Measurements from ENCODE around the gene RFX4.
A peak's percentile ranks its signal among the peaks of the same experiment; 100 is the strongest.

RFX4 gene

GRCh38 chr12:106783515-106783914 is 200.7 kb downstream of the RFX4 start:
- H3K27ac Mint-ChIP-seq: no peak overlapping the region
- H3K27me3 Mint-ChIP-seq (ENCODE audit: low read depth): no peaks in the 10 kb centered on the region
- peaks cover 38% of the 10 kb centered on the region for H3K36me3 Mint-ChIP-seq (ENCODE audit: low read depth)
- H3K9me3 Mint-ChIP-seq: peaks cover 3% of the 10 kb centered on the region
- no peak for TF ChIP-seq CTCF (IDR thresholded peaks at IDR 0.05; ENCODE audit: unreplicated experiment in 3 of 3)
- H3K4me3 Mint-ChIP-seq: no peak overlapping the region
- H3K4me1 Mint-ChIP-seq: peaks cover 5% of the 10 kb centered on the region

- TF ChIP-seq CTCF (IDR thresholded peaks at IDR 0.05; ENCODE audit: unreplicated experiment in 3 of 3): no peak
- H3K36me3 Mint-ChIP-seq (ENCODE audit: low read depth): peaks cover 81% of the 10 kb centered on the region
- peaks cover 3% of the 10 kb centered on the region for H3K9me3 Mint-ChIP-seq
- no peaks in the 10 kb centered on the region for H3K4me1 Mint-ChIP-seq
- H3K27ac Mint-ChIP-seq: no peak overlapping the region
- no peak overlapping the region for H3K4me3 Mint-ChIP-seq
- H3K27me3 Mint-ChIP-seq (ENCODE audit: low read depth): no peaks in the 10 kb centered on the region
Observed at GRCh38 chr12:106790020-106790419, 207.2 kb downstream of the RFX4 start.

- no peaks in the 10 kb centered on the region for H3K27me3 Mint-ChIP-seq (ENCODE audit: low read depth)
- peaks cover 3% of the 10 kb centered on the region for H3K9me3 Mint-ChIP-seq
- H3K27ac Mint-ChIP-seq: no peak overlapping the region
- H3K4me3 Mint-ChIP-seq: no peak overlapping the region
- no peak for TF ChIP-seq CTCF (IDR thresholded peaks at IDR 0.05; ENCODE audit: unreplicated experiment in 3 of 3)
- H3K36me3 Mint-ChIP-seq (ENCODE audit: low read depth): peaks cover 78% of the 10 kb centered on the region
- no peaks in the 10 kb centered on the region for H3K4me1 Mint-ChIP-seq
Observed at GRCh38 chr12:106791531-106791930, 208.7 kb downstream of the RFX4 start.

- H3K27ac Mint-ChIP-seq: no peak overlapping the region
- no peaks in the 10 kb centered on the region for H3K27me3 Mint-ChIP-seq (ENCODE audit: low read depth)
- TF ChIP-seq CTCF (IDR thresholded peaks at IDR 0.05; ENCODE audit: unreplicated experiment in 3 of 3): no peak
- no peaks in the 10 kb centered on the region for H3K4me1 Mint-ChIP-seq
- no peaks in the 10 kb centered on the region for H3K9me3 Mint-ChIP-seq
- H3K4me3 Mint-ChIP-seq: no peak overlapping the region
- peaks cover 67% of the 10 kb centered on the region for H3K36me3 Mint-ChIP-seq (ENCODE audit: low read depth)
Observed at GRCh38 chr12:106794369-106794768, 211.6 kb downstream of the RFX4 start.

- no peak for TF ChIP-seq CTCF (IDR thresholded peaks at IDR 0.05; ENCODE audit: unreplicated experiment in 3 of 3)
- peaks cover 8% of the 10 kb centered on the region for H3K4me1 Mint-ChIP-seq
Observed at GRCh38 chr12:106801167-106801708, 218.4 kb downstream of the RFX4 start.

GRCh38 chr12:106801830-106802533 is 219.2 kb downstream of the RFX4 start:
- Mint-ChIP-seq H3K4me1 (peaks cover 8% of the 10 kb centered on the region), H3K9me3 (no peaks in the 10 kb centered on the region), H3K36me3 (ENCODE audit: low read depth) (peaks cover 45% of the 10 kb centered on the region), H3K4me3 (no peak overlapping the region), H3K27me3 (ENCODE audit: low read depth) (no peaks in the 10 kb centered on the region), H3K27ac (peak overlapping the region in 1 of 3 experiments; percentile 11)
- TF ChIP-seq CTCF (IDR thresholded peaks at IDR 0.05; ENCODE audit: unreplicated experiment in 3 of 3): no peak

More at GRCh38 chr12:106801167-106801708, 218.4 kb downstream of the RFX4 start:
- Mint-ChIP-seq H3K4me3 (no peak overlapping the region), H3K36me3 (ENCODE audit: low read depth) (peaks cover 40% of the 10 kb centered on the region), H3K27me3 (ENCODE audit: low read depth) (no peaks in the 10 kb centered on the region), H3K9me3 (no peaks in the 10 kb centered on the region), H3K27ac (no peak overlapping the region)
